Stimulated activated CD4-positive, alpha-beta T cell treated with anti-CD3 and anti-CD28 coated beads, Interleukin-1b, Interleukin-23, amount 100 ng/mL, for 1 hour (primary cell): ENCODE measurements around the gene ARR3.
"Not testable (repeated sequence)": the region's sequence is repeated elsewhere in the genome, so short reads cannot be mapped to it uniquely, and the experiment has no call there.

Experiments
- DNase-seq, 2 donors: peaks; one replicate each; pipeline ENCODE4 v3.0.0-alpha.2; 2020; ENCODE audit warnings: low read depth in 2 of 2

Gene ARR3

GRCh38 chrX:70280573-70280972, 12.4 kb downstream of the ARR3 start:
- DNase-seq: no peak

- DNase-seq: no peak
Measured at GRCh38 chrX:70281951-70282350, 13.8 kb downstream of the ARR3 start, which contains the start of gene RAB41. TSS of gene RAB41 (plus strand) at chrX:70282172. CDS start at chrX:70282218, 46 bp downstream.

DNA sequence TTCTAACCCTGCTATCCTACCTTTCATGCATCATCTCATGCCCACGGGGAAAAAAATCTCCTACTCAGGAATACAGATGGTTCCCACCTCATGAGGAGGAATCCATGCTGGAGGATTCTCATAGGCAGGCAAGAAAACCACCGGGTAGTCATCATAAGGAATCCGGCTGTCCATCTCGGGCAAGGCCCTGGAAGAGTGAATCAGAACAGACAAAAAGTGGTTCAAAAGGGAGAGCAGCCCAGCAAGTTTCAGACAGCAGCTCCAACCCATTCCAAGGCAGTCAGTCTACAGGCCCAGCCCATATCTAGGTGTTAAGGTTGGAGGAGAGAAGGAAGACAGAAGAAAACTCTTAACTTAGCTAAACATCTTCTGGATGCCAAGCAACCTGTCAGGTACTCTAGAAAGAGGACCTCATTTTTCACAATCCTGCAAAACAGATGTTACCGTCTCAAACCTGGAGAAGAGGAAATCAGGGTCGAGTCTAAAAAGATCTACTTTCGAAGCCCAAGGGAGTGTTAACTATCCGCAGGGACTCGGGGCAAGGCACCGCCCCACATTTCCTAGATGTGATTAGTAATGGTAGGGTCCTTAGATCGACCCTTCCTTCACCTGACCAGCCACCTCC, 21.1 kb downstream of the ARR3 start:
- no peak for DNase-seq

- peak; percentile 6 to 42 for DNase-seq
Measured at GRCh38 chrX:70289793-70290770, 21.9 kb downstream of the ARR3 start, which contains the start of the genes KIF4A and PDZD11. TSS of gene KIF4A (plus strand) at chrX:70290104. CDS start at chrX:70290459, 355 bp downstream. TSS of gene PDZD11 (minus strand) at chrX:70289927. CDS start at chrX:70289341, 586 bp downstream.

- DNase-seq: no peak
Measured at GRCh38 chrX:70292788-70293187, 24.7 kb downstream of the ARR3 start.

DNA sequence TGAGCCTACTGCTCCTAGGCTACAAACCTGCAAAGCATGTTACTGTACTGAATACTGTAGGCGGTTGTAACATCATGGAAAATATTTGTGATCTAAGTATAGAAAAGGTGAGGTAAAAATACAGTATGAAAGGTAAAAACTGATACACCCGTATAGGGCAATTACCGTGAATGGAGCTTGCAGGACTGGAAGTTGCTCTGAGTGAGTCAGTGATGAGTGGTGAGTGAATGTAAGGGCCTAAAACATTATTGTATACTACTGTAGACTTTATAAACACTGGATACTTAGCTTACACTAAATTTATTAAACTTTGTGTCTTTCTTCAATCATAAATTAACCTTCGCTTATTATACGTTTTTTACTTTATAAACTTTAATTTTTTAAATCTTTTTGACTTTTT, 25.5 kb downstream of the ARR3 start:
- DNase-seq: no peak

DNA sequence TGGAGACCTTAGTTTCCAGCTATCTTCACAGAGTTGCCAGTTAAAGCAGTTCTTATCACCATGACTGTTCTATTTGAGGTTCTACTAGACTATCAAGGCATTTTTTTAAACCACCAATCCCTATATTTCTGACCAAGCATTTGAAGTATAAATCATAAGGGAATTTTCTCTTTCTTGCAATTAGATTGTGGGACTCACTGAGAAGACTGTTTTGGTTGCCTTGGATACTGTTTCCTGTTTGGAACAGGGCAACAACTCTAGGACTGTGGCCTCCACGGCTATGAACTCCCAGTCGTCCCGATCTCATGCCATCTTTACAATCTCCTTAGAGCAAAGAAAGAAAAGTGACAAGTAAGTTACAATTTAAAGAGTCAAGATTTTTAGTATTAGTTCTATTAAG, 33.6 kb downstream of the ARR3 start:
- DNase-seq: no peak

- DNase-seq: no peak
Measured at GRCh38 chrX:70313503-70313902, 45.4 kb downstream of the ARR3 start.

- DNase-seq: no peak
Measured at GRCh38 chrX:70322784-70323183, 54.6 kb downstream of the ARR3 start.

- DNase-seq: not testable (repeated sequence)
Measured at GRCh38 chrX:70323628-70324027, 55.5 kb downstream of the ARR3 start.

DNA sequence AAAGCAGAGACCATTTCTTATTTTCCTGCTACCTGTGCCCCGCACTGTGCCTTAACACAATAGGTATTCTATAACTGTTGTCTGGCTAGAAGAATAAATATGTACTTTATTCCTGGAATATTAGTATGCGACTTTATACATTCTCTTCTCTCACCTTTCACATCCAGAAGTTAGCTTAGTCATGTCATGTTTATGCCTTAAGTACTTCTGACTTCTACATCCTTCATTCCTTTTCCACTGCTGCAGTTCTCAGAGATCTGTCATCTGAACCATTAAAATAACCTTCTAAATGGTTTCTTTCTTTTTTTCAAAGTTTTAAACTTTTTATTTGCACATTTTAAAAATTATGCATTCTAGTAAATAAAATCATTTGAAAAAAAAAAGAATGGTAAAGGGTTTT, 56.2 kb downstream of the ARR3 start:
- no peak for DNase-seq

- no peak for DNase-seq
Measured at GRCh38 chrX:70331161-70331560, 63.0 kb downstream of the ARR3 start.
